HL-60 (cell line): ENCODE data around the gene WAC.

Experiments
- DNase-seq, 2 experiments: peaks; one replicate each; pipeline ENCODE4 v3.0.0-alpha.2; 2010 to 2020; ENCODE audit warnings: low read depth in 1 of 2, low spot score in 1 of 2
- H3K27ac ChIP-seq: fragments of 250-450 bp; sonication (Bioruptor Pico); replicated peaks from 2 replicates; pipeline ENCODE4 v1.5.1; 2020; ENCODE audit warnings: mild to moderate bottlenecking, moderate library complexity
- H3K27me3 ChIP-seq: fragments of 250-450 bp; sonication (Bioruptor Pico); 2 replicates; pipeline ENCODE4 v1.5.1; 2021; ENCODE audit warnings: mild to moderate bottlenecking, moderate library complexity; ENCODE audit not compliant: insufficient read depth, poor library complexity, severe bottlenecking
- H3K4me3 ChIP-seq: replicated peaks from 2 replicates; pipeline ENCODE4 v1.5.1; 2011; ENCODE audit warnings: mild to moderate bottlenecking, control low read depth, low read length; ENCODE audit not compliant: insufficient read depth
- GABPA ChIP-seq: IDR thresholded peaks from 2 replicates; pipeline ENCODE4 v1.6.1; 2012; ENCODE audit warnings: low read depth
- POLR2AphosphoS5 ChIP-seq: IDR thresholded peaks from 2 replicates; pipeline ENCODE4 v1.6.1; 2012; ENCODE audit warnings: low read depth
- SPI1 ChIP-seq: IDR thresholded peaks from 2 replicates; pipeline ENCODE4 v1.6.1; 2012; ENCODE audit warnings: low read depth, mild to moderate bottlenecking, borderline replicate concordance
- TF ChIP-seq, protein P1 (sequence below): IDR thresholded peaks from 2 replicates; pipeline ENCODE4 v1.6.1; 2012; ENCODE audit warnings: low read depth; ENCODE audit not compliant: insufficient replicate concordance
- TF ChIP-seq, protein P2 (sequence below): IDR thresholded peaks from one replicate; pipeline ENCODE4 v1.5.1; 2011; ENCODE audit warnings: low read length, control low read depth, inconsistent platforms; ENCODE audit not compliant: insufficient read depth

The WAC gene

DNA sequence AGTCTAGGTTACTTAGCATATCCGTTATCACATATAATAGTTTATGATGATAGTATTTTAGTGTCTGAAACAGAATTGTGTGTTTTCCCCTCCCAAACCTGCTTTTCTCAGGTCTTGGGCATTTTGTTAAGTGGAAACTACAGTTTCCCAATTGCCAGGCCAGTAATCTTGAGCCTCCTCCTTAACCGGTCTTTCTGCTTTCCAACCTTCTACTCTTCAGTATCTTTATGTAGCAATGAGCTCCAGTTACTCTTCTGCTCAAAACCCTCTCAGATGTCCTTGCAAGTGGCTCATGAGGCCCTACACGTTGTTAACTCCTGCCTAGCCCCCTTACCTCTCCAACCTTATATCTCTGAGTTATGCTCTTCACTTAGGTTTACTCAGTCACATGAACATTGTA lies 22.0 kb downstream of the WAC start:
- Histone ChIP-seq H3K27ac (no peak overlapping the region), H3K27me3 (no peaks in the 10 kb centered on the region), H3K4me3 (no peak overlapping the region)
- TF ChIP-seq GABPA: no peak
- TF ChIP-seq, protein P1, sequence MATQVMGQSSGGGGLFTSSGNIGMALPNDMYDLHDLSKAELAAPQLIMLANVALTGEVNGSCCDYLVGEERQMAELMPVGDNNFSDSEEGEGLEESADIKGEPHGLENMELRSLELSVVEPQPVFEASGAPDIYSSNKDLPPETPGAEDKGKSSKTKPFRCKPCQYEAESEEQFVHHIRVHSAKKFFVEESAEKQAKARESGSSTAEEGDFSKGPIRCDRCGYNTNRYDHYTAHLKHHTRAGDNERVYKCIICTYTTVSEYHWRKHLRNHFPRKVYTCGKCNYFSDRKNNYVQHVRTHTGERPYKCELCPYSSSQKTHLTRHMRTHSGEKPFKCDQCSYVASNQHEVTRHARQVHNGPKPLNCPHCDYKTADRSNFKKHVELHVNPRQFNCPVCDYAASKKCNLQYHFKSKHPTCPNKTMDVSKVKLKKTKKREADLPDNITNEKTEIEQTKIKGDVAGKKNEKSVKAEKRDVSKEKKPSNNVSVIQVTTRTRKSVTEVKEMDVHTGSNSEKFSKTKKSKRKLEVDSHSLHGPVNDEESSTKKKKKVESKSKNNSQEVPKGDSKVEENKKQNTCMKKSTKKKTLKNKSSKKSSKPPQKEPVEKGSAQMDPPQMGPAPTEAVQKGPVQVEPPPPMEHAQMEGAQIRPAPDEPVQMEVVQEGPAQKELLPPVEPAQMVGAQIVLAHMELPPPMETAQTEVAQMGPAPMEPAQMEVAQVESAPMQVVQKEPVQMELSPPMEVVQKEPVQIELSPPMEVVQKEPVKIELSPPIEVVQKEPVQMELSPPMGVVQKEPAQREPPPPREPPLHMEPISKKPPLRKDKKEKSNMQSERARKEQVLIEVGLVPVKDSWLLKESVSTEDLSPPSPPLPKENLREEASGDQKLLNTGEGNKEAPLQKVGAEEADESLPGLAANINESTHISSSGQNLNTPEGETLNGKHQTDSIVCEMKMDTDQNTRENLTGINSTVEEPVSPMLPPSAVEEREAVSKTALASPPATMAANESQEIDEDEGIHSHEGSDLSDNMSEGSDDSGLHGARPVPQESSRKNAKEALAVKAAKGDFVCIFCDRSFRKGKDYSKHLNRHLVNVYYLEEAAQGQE: no peak
- no peak for TF ChIP-seq POLR2AphosphoS5
- TF ChIP-seq SPI1: no peak
- TF ChIP-seq, protein P2, sequence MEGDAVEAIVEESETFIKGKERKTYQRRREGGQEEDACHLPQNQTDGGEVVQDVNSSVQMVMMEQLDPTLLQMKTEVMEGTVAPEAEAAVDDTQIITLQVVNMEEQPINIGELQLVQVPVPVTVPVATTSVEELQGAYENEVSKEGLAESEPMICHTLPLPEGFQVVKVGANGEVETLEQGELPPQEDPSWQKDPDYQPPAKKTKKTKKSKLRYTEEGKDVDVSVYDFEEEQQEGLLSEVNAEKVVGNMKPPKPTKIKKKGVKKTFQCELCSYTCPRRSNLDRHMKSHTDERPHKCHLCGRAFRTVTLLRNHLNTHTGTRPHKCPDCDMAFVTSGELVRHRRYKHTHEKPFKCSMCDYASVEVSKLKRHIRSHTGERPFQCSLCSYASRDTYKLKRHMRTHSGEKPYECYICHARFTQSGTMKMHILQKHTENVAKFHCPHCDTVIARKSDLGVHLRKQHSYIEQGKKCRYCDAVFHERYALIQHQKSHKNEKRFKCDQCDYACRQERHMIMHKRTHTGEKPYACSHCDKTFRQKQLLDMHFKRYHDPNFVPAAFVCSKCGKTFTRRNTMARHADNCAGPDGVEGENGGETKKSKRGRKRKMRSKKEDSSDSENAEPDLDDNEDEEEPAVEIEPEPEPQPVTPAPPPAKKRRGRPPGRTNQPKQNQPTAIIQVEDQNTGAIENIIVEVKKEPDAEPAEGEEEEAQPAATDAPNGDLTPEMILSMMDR: no peak
- no peak for DNase-seq

DNA sequence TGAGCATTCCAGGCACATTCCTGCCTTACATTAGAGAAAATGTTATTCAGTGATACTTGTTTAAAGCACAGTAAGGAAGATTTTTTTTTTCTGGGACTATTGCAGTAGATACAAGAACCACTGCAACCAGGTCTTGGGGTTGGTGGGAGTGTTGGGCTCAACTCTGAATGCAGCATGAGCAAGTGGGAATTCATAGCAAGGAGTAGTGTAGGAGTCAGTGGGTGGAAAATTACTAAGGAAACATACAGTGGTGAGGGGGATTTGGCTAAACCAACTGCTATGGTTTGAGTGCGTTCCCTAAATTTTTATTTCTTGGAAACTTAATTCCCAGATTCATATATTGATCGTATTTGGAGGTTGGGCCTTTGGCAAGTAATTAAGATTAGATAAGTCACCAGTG lies 22.4 kb downstream of the WAC start:
- TF ChIP-seq POLR2AphosphoS5: no peak
- TF ChIP-seq SPI1: no peak
- no peak for TF ChIP-seq GABPA
- TF ChIP-seq, protein P2: no peak
- TF ChIP-seq, protein P1: no peak
- DNase-seq: no peak
- Histone ChIP-seq H3K27ac (no peak overlapping the region), H3K4me3 (no peak overlapping the region), H3K27me3 (no peaks in the 10 kb centered on the region)

DNA sequence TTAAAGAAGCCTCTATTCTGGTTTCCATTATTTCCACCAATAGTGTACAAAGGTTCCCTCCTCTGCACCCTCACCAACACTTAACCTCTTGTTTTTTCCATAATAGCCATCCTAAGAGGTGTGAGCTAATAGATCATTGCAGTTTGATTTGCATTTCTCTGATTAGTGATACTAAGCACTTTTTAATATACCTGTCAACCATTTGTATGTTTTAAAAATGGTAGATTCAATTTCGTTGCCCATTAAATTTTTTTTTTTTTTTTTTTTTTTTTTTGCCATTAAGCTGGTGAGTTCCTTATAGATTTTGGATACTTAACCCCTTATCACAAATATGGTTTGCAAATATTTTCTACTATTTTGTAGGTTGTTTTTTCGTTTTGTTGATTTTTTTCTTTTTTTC lies 23.2 kb downstream of the WAC start:
- no peak overlapping the region for H3K27ac ChIP-seq
- no peak overlapping the region for H3K4me3 ChIP-seq
- H3K27me3 ChIP-seq: no peaks in the 10 kb centered on the region
- TF ChIP-seq SPI1: no peak
- TF ChIP-seq, protein P1: no peak
- TF ChIP-seq POLR2AphosphoS5: no peak
- TF ChIP-seq GABPA: no peak
- TF ChIP-seq, protein P2: no peak
- DNase-seq: no peak
